SK-MEL-5 (cell line): Measurements from ENCODE around the gene FGFBP1. TPM values are rescaled to one million over a fixed set of nuclear protein-coding genes. Genes with fewer than 3 reads are reported as not detected.

Source experiments
- DNase-seq: peaks from one replicate; pipeline ENCODE4 v3.0.0-alpha.2; 2016; ENCODE audit warnings: low read depth, low spot score
- in situ Hi-C: cut with HindIII; loops from 2 replicates; pipeline ENCODE4 v1.10.0; 2016; ENCODE audit warnings: low sequenced_read_pairs, high pct_unique_total_duplicates, low pct_unique_long_range_greater_than_20kb
- total RNA-seq: library from RNA; depleted of rRNA; stranded (reverse); fragments of >200 nt; shearing (Covaris generic); gene quantifications from 2 replicates; pipeline ENCODE4 v1.2.3, GENCODE V29; 2014; rRNA removed

FGFBP1 gene
- total RNA-seq, 1 experiment from 2014 or later, result not detected

DNA sequence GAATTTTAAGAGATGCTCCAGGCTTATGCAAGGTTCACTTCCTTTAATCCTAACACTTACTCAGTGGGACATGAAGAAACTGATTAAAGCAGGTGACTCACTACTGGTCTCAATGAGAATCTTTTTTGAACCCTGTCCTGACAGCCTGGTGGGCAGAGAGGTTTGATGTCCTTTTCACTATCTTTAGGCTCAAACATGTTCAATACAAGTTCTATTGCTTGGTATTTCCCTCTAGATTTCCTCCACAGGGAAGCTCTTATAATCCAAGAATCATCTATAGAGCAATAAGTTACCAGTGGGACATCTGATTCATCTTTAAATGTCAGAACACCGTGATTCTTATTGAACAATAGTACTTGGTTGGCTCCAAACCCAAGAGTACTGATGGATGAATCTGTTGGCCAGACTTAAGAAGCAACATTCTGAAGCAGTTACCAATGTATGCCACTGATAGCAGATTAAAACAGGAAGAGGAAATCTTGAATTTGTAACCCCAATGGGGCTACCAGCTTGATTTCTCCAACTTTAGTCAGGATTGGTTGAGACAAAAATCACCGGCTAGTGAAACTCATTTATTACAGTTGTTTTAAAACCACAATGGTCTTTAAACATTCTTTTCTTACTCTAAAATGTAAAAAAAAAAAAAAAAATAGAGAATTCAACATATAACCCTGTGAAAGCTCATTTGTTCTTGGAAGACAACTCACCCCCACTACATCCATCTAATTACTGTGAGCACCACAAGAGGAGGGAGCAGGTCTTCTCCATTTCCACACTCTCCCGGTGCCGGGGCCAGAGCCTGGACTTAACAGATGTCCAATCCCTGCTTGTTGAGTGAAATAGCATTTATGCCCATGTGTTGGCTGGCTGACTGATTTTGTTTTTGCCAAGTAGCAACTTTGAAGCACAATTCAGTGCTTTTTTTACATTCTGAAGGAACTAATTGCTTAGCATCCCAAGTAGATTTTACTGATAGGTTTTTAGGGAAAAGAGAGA lies 43.3 kb downstream of the FGFBP1 start:
- in situ Hi-C loops, result no loop called here
- no peak for DNase-seq

GRCh38 chr4:15894393-15894792 lies 44.1 kb downstream of the FGFBP1 start:
- no peak for DNase-seq
- in situ Hi-C loops, result no loop called here

GRCh38 chr4:15893962-15894361 lies 44.6 kb downstream of the FGFBP1 start:
- in situ Hi-C loops, result no loop called here
- no peak for DNase-seq

DNA sequence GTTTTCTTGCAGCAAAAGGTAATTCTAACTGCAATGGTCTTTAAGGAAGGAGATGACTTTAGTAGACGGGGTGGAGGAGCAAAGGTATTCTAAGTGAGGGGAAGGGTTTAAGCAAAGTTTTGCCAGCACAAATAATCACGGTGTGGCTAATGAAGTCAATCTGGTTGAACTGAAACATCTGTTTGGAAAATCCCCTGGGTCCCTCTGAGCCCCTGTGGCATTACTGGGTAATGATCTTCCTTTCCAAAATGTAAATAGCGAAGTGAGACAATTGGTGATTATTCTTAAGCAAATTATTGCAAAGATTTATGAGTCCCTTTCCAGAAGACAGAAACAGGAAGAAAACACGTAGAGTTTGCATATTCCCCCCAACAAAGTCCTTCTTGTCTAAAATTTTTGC lies 47.2 kb downstream of the FGFBP1 start:
- no peak for DNase-seq
- in situ Hi-C loops, result no loop called here

- DNase-seq, result no peak
- in situ Hi-C loops, result no loop called here
Observed at GRCh38 chr4:15890246-15890829, 48.2 kb downstream of the FGFBP1 start.

DNA sequence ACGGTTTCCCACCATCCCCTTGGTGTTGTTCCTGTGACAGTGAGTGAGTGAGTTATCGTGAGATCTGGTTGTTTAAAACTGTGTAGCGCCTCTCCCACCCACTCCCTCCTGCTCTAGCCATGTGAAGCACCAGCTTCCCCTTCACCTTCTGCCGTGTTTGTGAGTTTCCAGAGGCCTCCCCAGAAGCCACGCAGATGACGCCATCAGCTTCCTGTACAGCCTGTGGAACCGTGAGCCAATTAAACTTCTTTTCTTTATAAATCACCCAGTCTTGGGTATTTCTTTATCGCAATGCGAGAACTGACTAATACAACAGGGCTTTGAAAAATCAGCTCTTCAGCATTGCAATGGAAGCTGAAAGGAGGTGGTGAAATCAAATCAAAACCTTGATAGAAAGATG lies 50.0 kb downstream of the FGFBP1 start:
- in situ Hi-C loops, result no loop called here
- no peak for DNase-seq

Other genes starting within 250 kb of the FGFBP1 start
- gene BST1, start 235.7 kb downstream of the FGFBP1 start, total RNA-seq, result 0.08 TPM in 1 of 2 replicates, not detected in the other
- 0.16 and 0.59 TPM in 2 replicates for gene CD38, start 160.4 kb downstream of the FGFBP1 start, total RNA-seq
- gene FGFBP2, start 24.4 kb upstream of the FGFBP1 start, total RNA-seq, result 14.5 and 15.4 TPM in 2 replicates
- 3.1 and 4.1 TPM in 2 replicates for gene PROM1, start 145.3 kb upstream of the FGFBP1 start, total RNA-seq